Measurements from ENCODE around the gene TPRN. TPM values are rescaled to one million over a fixed set of nuclear protein-coding genes. Genes with fewer than 3 reads are reported as not detected.
A peak's percentile ranks its signal among the peaks of the same experiment; 100 is the strongest.

Gene TPRN
- total and polyA plus RNA-seq, 9 of the 15 experiments (the other 6 are each of a cell fraction or from before 2014, with no cell fraction given), result 0.31 to 31.9 (median 4.4) TPM

GRCh38 chr9:137240841-137241489 is 40.4 kb upstream of the TPRN start, which contains the start of gene TUBB4B (continued):
- TF ChIP-seq ZNF407 (IDR thresholded peaks at IDR 0.05; ENCODE audit: low read depth), result no peak
- TF ChIP-seq PBX2 (CRISPR knock-in tag; IDR thresholded peaks at IDR 0.05; ENCODE audit: low read depth), result peak; percentile 99
- peak; percentile 100 for TF ChIP-seq PBX2 (tag; conservative IDR thresholded peaks at IDR 0.05; ENCODE audit: low read depth)
- no peak for TF ChIP-seq ATF6 (CRISPR knock-in tag; IDR thresholded peaks at IDR 0.05)
- peak; percentile 89; the same call in 1 of the 2 replicates for TF ChIP-seq CAMTA2 (CRISPR knock-in tag; conservative IDR thresholded peaks at IDR 0.05)
- TF ChIP-seq LEF1 (IDR thresholded peaks at IDR 0.05), result peak; percentile 42; the same call in 1 of the 2 replicates
- peak; percentile 39; the same call in 1 of the 2 replicates for TF ChIP-seq NFRKB (IDR thresholded peaks at IDR 0.05; ENCODE audit: low read depth)
- peak; percentile 65 for TF ChIP-seq HCFC1 (IDR thresholded peaks at IDR 0.05; ENCODE audit: low read depth, low read length)
- peak in 1 of 3 experiments; percentile 80; a peak in 2 of 6 replicates for TF ChIP-seq ZBTB11 (CRISPR knock-in tag; IDR thresholded peaks at IDR 0.05)
